Endodermal cell (in vitro differentiated cells): Measurements from ENCODE around the gene SOCS1. TPM values are rescaled to one million over a fixed set of nuclear protein-coding genes. Genes with fewer than 3 reads are reported as not detected.
"Not testable (repeated sequence)": the region's sequence is repeated elsewhere in the genome, so short reads cannot be mapped to it uniquely, and the experiment has no call there.

Source experiments
- DNase-seq: peaks from one replicate; pipeline ENCODE4 v3.0.0-alpha.2; 2017
- H3K27ac ChIP-seq: 2 replicates; pipeline ENCODE4 v1.5.1; 2013; ENCODE audit warnings: mild to moderate bottlenecking, low read depth, low read length, moderate library complexity
- H3K27me3 ChIP-seq: 2 replicates; pipeline ENCODE4 v1.6.1; 2013; ENCODE audit warnings: mild to moderate bottlenecking, low read length, moderate library complexity; ENCODE audit not compliant: insufficient read depth, control insufficient read depth, poor library complexity, severe bottlenecking
- H3K36me3 ChIP-seq: 2 replicates; pipeline ENCODE4 v1.7.0; 2013; ENCODE audit warnings: mild to moderate bottlenecking, low read length, moderate library complexity; ENCODE audit not compliant: control insufficient read depth, insufficient read depth
- H3K4me1 ChIP-seq: one replicate; pipeline ENCODE4 v1.7.0; 2013; ENCODE audit warnings: low read length; ENCODE audit not compliant: control insufficient read depth, insufficient read depth
- H3K4me3 ChIP-seq: 2 replicates; pipeline ENCODE4 v1.5.1; 2013; ENCODE audit warnings: mild to moderate bottlenecking, low read length, moderate library complexity
- H3K9ac ChIP-seq: 2 replicates; pipeline ENCODE4 v1.6.1; 2013; ENCODE audit warnings: mild to moderate bottlenecking, low read length, moderate library complexity; ENCODE audit not compliant: poor library complexity, severe bottlenecking; ENCODE audit errors: extremely low read depth
- H3K9me3 ChIP-seq: 2 replicates; pipeline ENCODE4 v1.6.1; 2013; ENCODE audit warnings: mild to moderate bottlenecking, low read length, moderate library complexity; ENCODE audit not compliant: control insufficient read depth
- H3K27ac Mint-ChIP-seq: 2 replicates; pipeline ENCODE4 v1.8.0; 2020; ENCODE audit warnings: mixed read lengths
- H3K27me3 Mint-ChIP-seq: 2 replicates; pipeline ENCODE4 v1.8.0; 2021; ENCODE audit warnings: mild to moderate bottlenecking, mixed read lengths; ENCODE audit not compliant: insufficient read depth
- H3K36me3 Mint-ChIP-seq: 2 replicates; pipeline ENCODE4 v1.8.0; 2020; ENCODE audit warnings: low read depth, mixed read lengths
- H3K4me1 Mint-ChIP-seq: 2 replicates; pipeline ENCODE4 v1.8.0; 2020; ENCODE audit warnings: mixed read lengths
- H3K4me3 Mint-ChIP-seq: 2 replicates; pipeline ENCODE4 v1.8.0; 2020; ENCODE audit warnings: mild to moderate bottlenecking, moderate library complexity, mixed read lengths
- H3K9me3 Mint-ChIP-seq: 2 replicates; pipeline ENCODE4 v1.8.0; 2020; ENCODE audit warnings: mild to moderate bottlenecking, mixed read lengths
- CTCF ChIP-seq: fragments of 200-600 bp; sonication (generic); conservative IDR thresholded peaks from 2 replicates; pipeline ENCODE4 v1.5.0; 2021; ENCODE audit warnings: antibody characterized with exemption, mild to moderate bottlenecking
- WGBS, 2 experiments: methylation state at CpG; one replicate each; pipeline versions ENCODE4 v1.1.5 to v1.1.7; 2013; ENCODE audit warnings: missing lambda C conversion rate in 2 of 2, mixed read lengths in 1 of 2; ENCODE audit not compliant: insufficient coverage in 1 of 2, insufficient read length in 1 of 2; 5-methylcytosine and 5-hydroxymethylcytosine counted together
- total RNA-seq, 2 donors: library from RNA; stranded (reverse); fragmentation: NEBNext Ultra II Directional in 1 of 2; extraction: Animal tissue kit (Norgen Biotek cat#: 25700) in 1 of 2; gene quantifications; 2 replicates in 1 of 2; 3 replicates in 1 of 2; pipeline ENCODE4 v1.2.1, GENCODE V29; 2021

The SOCS1 gene
- total RNA-seq, 2 donors from 2014 or later: 5.6 to 7.2 TPM

- Histone ChIP-seq H3K9me3 (no peaks in the 10 kb centered on the region), H3K27ac (no peak overlapping the region), H3K4me3 (no peak overlapping the region), H3K9ac (no peak overlapping the region), H3K27me3 (no peaks in the 10 kb centered on the region), H3K4me1 (peaks cover 7% of the 10 kb centered on the region), H3K36me3 (no peaks in the 10 kb centered on the region)
- DNase-seq: no peak
- Mint-ChIP-seq H3K36me3 (no peaks in the 10 kb centered on the region), H3K4me3 (no peak overlapping the region), H3K4me1 (peaks cover 18% of the 10 kb centered on the region), H3K27me3 (peaks cover 4% of the 10 kb centered on the region), H3K27ac (no peak overlapping the region), H3K9me3 (no peaks in the 10 kb centered on the region)
- WGBS, 2 experiments: 81 to 97% methylated on average over 3 to 4 of the region's 4 CpGs
- no peak for TF ChIP-seq CTCF
These were observed 45.9 kb upstream of the SOCS1 start for GRCh38 chr16:11301645-11302501.

- no peak overlapping the region for H3K27ac Mint-ChIP-seq
- H3K4me1 Mint-ChIP-seq: peaks cover 25% of the 10 kb centered on the region
- no peaks in the 10 kb centered on the region for H3K36me3 ChIP-seq
- TF ChIP-seq CTCF: no peak
- peaks cover 10% of the 10 kb centered on the region for H3K4me1 ChIP-seq
- H3K27me3 Mint-ChIP-seq: peaks cover 4% of the 10 kb centered on the region
- no peak overlapping the region for H3K27ac ChIP-seq
- no peaks in the 10 kb centered on the region for H3K9me3 Mint-ChIP-seq
- no peaks in the 10 kb centered on the region for H3K27me3 ChIP-seq
- no peak overlapping the region for H3K4me3 ChIP-seq
- WGBS, 2 experiments: 91 to 94% methylated on average over 7 of the region's 7 CpGs
- H3K4me3 Mint-ChIP-seq: no peak overlapping the region
- no peak overlapping the region for H3K9ac ChIP-seq
- no peak for DNase-seq
- no peaks in the 10 kb centered on the region for H3K9me3 ChIP-seq
- no peaks in the 10 kb centered on the region for H3K36me3 Mint-ChIP-seq
These were observed 44.5 kb upstream of the SOCS1 start for GRCh38 chr16:11300560-11300892.

- peaks cover 10% of the 10 kb centered on the region for H3K4me1 ChIP-seq
- TF ChIP-seq CTCF: no peak
- H3K9ac ChIP-seq: no peak overlapping the region
- H3K27ac ChIP-seq: no peak overlapping the region
- H3K4me3 ChIP-seq: no peak overlapping the region
- peaks cover 3% of the 10 kb centered on the region for H3K27me3 Mint-ChIP-seq
- no peaks in the 10 kb centered on the region for H3K9me3 ChIP-seq
- no peak overlapping the region for H3K4me3 Mint-ChIP-seq
- peaks cover 25% of the 10 kb centered on the region for H3K4me1 Mint-ChIP-seq
- 91% methylated on average over 6 of the region's 6 CpGs; no CpG with 5 or more reads in 1 of the 2 experiments for whole genome bisulfite sequencing, 2 experiments
- DNase-seq: no peak
- no peaks in the 10 kb centered on the region for H3K9me3 Mint-ChIP-seq
- no peak overlapping the region for H3K27ac Mint-ChIP-seq
- no peaks in the 10 kb centered on the region for H3K36me3 Mint-ChIP-seq
- no peaks in the 10 kb centered on the region for H3K36me3 ChIP-seq
- no peaks in the 10 kb centered on the region for H3K27me3 ChIP-seq
These were observed 44.0 kb upstream of the SOCS1 start for GRCh38 chr16:11299865-11300559.

- H3K4me3 ChIP-seq, H3K9me3 Mint-ChIP-seq, DNase-seq, H3K27me3 ChIP-seq, H3K27ac ChIP-seq, H3K9me3 ChIP-seq, H3K36me3 Mint-ChIP-seq, H3K27me3 Mint-ChIP-seq, H3K9ac ChIP-seq, H3K4me3 Mint-ChIP-seq, H3K4me1 ChIP-seq, H3K36me3 ChIP-seq, H3K27ac Mint-ChIP-seq: not testable (repeated sequence)
- peaks cover 25% of the 10 kb centered on the region for H3K4me1 Mint-ChIP-seq
- WGBS, 2 experiments: 91 to 97% methylated on average over 8 to 13 of the region's 13 CpGs
These were observed 43.0 kb upstream of the SOCS1 start for GRCh38 chr16:11298950-11299547.
